Measurements from ENCODE around the gene RASGRP2.

RASGRP2 gene

GRCh38 chr11:64679846-64680245 lies 64.1 kb downstream of the RASGRP2 start:
- TF ChIP-seq, protein P1, sequence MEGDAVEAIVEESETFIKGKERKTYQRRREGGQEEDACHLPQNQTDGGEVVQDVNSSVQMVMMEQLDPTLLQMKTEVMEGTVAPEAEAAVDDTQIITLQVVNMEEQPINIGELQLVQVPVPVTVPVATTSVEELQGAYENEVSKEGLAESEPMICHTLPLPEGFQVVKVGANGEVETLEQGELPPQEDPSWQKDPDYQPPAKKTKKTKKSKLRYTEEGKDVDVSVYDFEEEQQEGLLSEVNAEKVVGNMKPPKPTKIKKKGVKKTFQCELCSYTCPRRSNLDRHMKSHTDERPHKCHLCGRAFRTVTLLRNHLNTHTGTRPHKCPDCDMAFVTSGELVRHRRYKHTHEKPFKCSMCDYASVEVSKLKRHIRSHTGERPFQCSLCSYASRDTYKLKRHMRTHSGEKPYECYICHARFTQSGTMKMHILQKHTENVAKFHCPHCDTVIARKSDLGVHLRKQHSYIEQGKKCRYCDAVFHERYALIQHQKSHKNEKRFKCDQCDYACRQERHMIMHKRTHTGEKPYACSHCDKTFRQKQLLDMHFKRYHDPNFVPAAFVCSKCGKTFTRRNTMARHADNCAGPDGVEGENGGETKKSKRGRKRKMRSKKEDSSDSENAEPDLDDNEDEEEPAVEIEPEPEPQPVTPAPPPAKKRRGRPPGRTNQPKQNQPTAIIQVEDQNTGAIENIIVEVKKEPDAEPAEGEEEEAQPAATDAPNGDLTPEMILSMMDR (IDR thresholded peaks at IDR 0.05; ENCODE audit: low read depth, low read length, missing control alignments): no peak
- no peak overlapping the region for H3K4me3 ChIP-seq (replicated peaks; ENCODE audit: low read depth, low read length)

GRCh38 chr11:64677441-64678023 lies 66.4 kb downstream of the RASGRP2 start:
- no peak for DNase-seq (ENCODE audit: extremely low read depth, low read depth)
- H3K4me3 ChIP-seq (replicated peaks; ENCODE audit: low read depth, low read length): no peak overlapping the region
- TF ChIP-seq, protein P1 (IDR thresholded peaks at IDR 0.05; ENCODE audit: low read depth, low read length, missing control alignments): no peak

More at GRCh38 chr11:64679846-64680245, 64.1 kb downstream of the RASGRP2 start:
- no peak for DNase-seq (ENCODE audit: extremely low read depth, low read depth)
